IPS DF 19.7 (cell line): ENCODE data around the gene EFEMP2.
"Not testable (repeated sequence)": the region's sequence is repeated elsewhere in the genome, so short reads cannot be mapped to it uniquely, and the experiment has no call there.

Experiments
- DNase-seq: peaks from one replicate; pipeline ENCODE4 v3.0.0-alpha.2; 2013; ENCODE audit warnings: low read depth, low spot score

Gene EFEMP2

GRCh38 chr11:65900125-65900898 is 27.7 kb upstream of the EFEMP2 start, which contains the start of gene FOSL1:
Gene FOSL1, minus strand, starts transcription at chr11:65900388. Its CDS starts 49 bp downstream, at chr11:65900339.
- peak; percentile 75 for DNase-seq

- DNase-seq: no peak
These were observed 26.9 kb upstream of the EFEMP2 start for GRCh38 chr11:65899356-65900124.

- DNase-seq: no peak
These were observed 26.2 kb upstream of the EFEMP2 start for GRCh38 chr11:65898656-65899355.

GRCh38 chr11:65897020-65897471 is 24.4 kb upstream of the EFEMP2 start:
- DNase-seq: no peak

GRCh38 chr11:65896034-65896999 is 23.7 kb upstream of the EFEMP2 start:
- DNase-seq: no peak

GRCh38 chr11:65895482-65895981 is 22.9 kb upstream of the EFEMP2 start:
- DNase-seq: no peak

GRCh38 chr11:65894034-65894591 is 21.5 kb upstream of the EFEMP2 start:
- DNase-seq: no peak

- no peak for DNase-seq
These were observed 20.2 kb upstream of the EFEMP2 start for GRCh38 chr11:65892661-65893317.

GRCh38 chr11:65892137-65892540 is 19.5 kb upstream of the EFEMP2 start:
- not testable (repeated sequence) for DNase-seq

- DNase-seq: no peak
These were observed 18.9 kb upstream of the EFEMP2 start for GRCh38 chr11:65891219-65892136.

GRCh38 chr11:65890324-65891218 is 18.0 kb upstream of the EFEMP2 start, which contains the start of gene CCDC85B:
Gene CCDC85B, plus strand, starts transcription at chr11:65890673. Its CDS starts 111 bp downstream, at chr11:65890784.
- no peak for DNase-seq

- peak; percentile 81 for DNase-seq
These were observed 15.7 kb upstream of the EFEMP2 start, which contains the start of gene FIBP for GRCh38 chr11:65888163-65888814. Gene FIBP, minus strand, starts transcription at chr11:65888471. Its CDS starts 53 bp downstream, at chr11:65888418.

GRCh38 chr11:65887723-65888162 is 15.1 kb upstream of the EFEMP2 start:
- no peak for DNase-seq

- no peak for DNase-seq
These were observed 14.5 kb upstream of the EFEMP2 start for GRCh38 chr11:65886826-65887722.

- no peak for DNase-seq
These were observed 13.4 kb upstream of the EFEMP2 start for GRCh38 chr11:65885808-65886536.
